HepG2 (cell line): ENCODE measurements around the gene CARD9. TPM values are rescaled to one million over a fixed set of nuclear protein-coding genes. Genes with fewer than 3 reads are reported as not detected.
A peak's percentile ranks its signal among the peaks of the same experiment; 100 is the strongest.

Source experiments
- BHLHE40 ChIP-seq: IDR thresholded peaks from 2 replicates; pipeline ENCODE4 v1.6.1; 2011; ENCODE audit warnings: low read length, improper control_type of control experiment
- CBFB ChIP-seq: sonication (generic); formaldehyde crosslinking; IDR thresholded peaks from 2 replicates; pipeline ENCODE4 v1.4.0; 2020; ENCODE audit warnings: missing genetic modification reagents
- CREBL2 ChIP-seq: sonication (generic); formaldehyde crosslinking; IDR thresholded peaks from 2 replicates; pipeline ENCODE4 v1.8.1; 2023; ENCODE audit warnings: missing genetic modification reagents, mild to moderate bottlenecking, borderline replicate concordance
- ESRRA ChIP-seq: sonication (generic); formaldehyde crosslinking; IDR thresholded peaks from 2 replicates; pipeline ENCODE4 v1.5.1; 2020; ENCODE audit warnings: mild to moderate bottlenecking, low read depth, missing genetic modification reagents
- GATAD2A ChIP-seq: IDR thresholded peaks from 2 replicates; pipeline ENCODE4 v1.6.1; 2016
- HDAC1 ChIP-seq: sonication (generic); formaldehyde crosslinking; IDR thresholded peaks from 2 replicates; pipeline ENCODE4 v1.5.1; 2020; ENCODE audit warnings: mild to moderate bottlenecking, missing genetic modification reagents
- KAT7 ChIP-seq: IDR thresholded peaks from 2 replicates; pipeline ENCODE4 v1.6.1; 2018; ENCODE audit warnings: borderline replicate concordance, missing compliant biosample characterization
- KMT2A ChIP-seq: sonication (generic); formaldehyde crosslinking; IDR thresholded peaks from 2 replicates; pipeline ENCODE4 v1.4.0; 2020; ENCODE audit warnings: missing genetic modification reagents
- MIER2 ChIP-seq: IDR thresholded peaks from 2 replicates; pipeline ENCODE4 v1.6.1; 2016; ENCODE audit warnings: missing biosample characterization, missing genetic modification reagents
- NFRKB ChIP-seq: fragments of 450-650 bp; IDR thresholded peaks from 2 replicates; pipeline ENCODE4 v1.6.1; 2017
- POLR2A ChIP-seq, 2 experiments: IDR thresholded peaks; 2 replicates each; pipeline ENCODE4 v1.6.1; 2011; ENCODE audit warnings: low read depth in 2 of 2, low read length in 2 of 2, mild to moderate bottlenecking in 1 of 2, moderate library complexity in 1 of 2; ENCODE audit not compliant: insufficient read depth in 1 of 2
- RCOR2 ChIP-seq: IDR thresholded peaks from 2 replicates; pipeline ENCODE4 v1.6.1; 2016; ENCODE audit warnings: missing biosample characterization, missing genetic modification reagents
- RELA ChIP-seq: sonication (generic); formaldehyde crosslinking; IDR thresholded peaks from 2 replicates; pipeline ENCODE4 v1.4.0; 2020; ENCODE audit warnings: missing genetic modification reagents
- REST ChIP-seq, 2 experiments: IDR thresholded peaks; 2 replicates each; pipeline ENCODE4 v1.6.1; 2011 to 2012; ENCODE audit warnings: low read length in 2 of 2, borderline replicate concordance in 1 of 2, low read depth in 1 of 2, mild to moderate bottlenecking in 1 of 2, moderate library complexity in 1 of 2
- SAP130 ChIP-seq: IDR thresholded peaks from 2 replicates; pipeline ENCODE4 v1.6.1; 2016; ENCODE audit warnings: low read depth
- SIN3B ChIP-seq: fragments of 150-350 bp; IDR thresholded peaks from 2 replicates; pipeline ENCODE4 v1.6.1; 2014; ENCODE audit warnings: low read length
- SIX4 ChIP-seq: sonication (generic); formaldehyde crosslinking; IDR thresholded peaks from 2 replicates; pipeline ENCODE4 v1.4.0; 2020; ENCODE audit warnings: missing genetic modification reagents
- STAT5B ChIP-seq: sonication (generic); formaldehyde crosslinking; IDR thresholded peaks from 2 replicates; pipeline ENCODE4 v1.4.0; 2020; ENCODE audit warnings: missing genetic modification reagents
- ZNF678 ChIP-seq: sonication (generic); formaldehyde crosslinking; IDR thresholded peaks from 2 replicates; pipeline ENCODE4 v1.4.0; 2020; ENCODE audit warnings: mild to moderate bottlenecking, missing genetic modification reagents
- ZNF788 ChIP-seq: sonication (generic); formaldehyde crosslinking; IDR thresholded peaks from 2 replicates; pipeline ENCODE4 v1.5.0; 2020; ENCODE audit warnings: mild to moderate bottlenecking, missing genetic modification reagents, borderline replicate concordance
- polyA plus RNA-seq, 8 experiments: library from polyadenylated mRNA; depleted of rRNA in 3 of 8; stranded (reverse) in 7 of 8; unstranded in 1 of 8; fragments of >200 nt; fragmentation: Illumina TruSeq in 4 of 8; extraction: Trizol in 4 of 8; gene quantifications; 2 replicates each; pipeline versions ENCODE4 v1.2.1 to v1.2.3, GENCODE V29; 2011 to 2016; ENCODE audit warnings: low read depth in 4 of 8, missing spikeins in 1 of 8, mixed read lengths in 1 of 8; ENCODE audit not compliant: insufficient read depth in 1 of 8
- total RNA-seq, 5 experiments: library from RNA; depleted of rRNA; stranded (reverse); fragments of >200 nt; fragmentation: Illumina TruSeq; extraction: Trizol; gene quantifications; 2 replicates each; pipeline ENCODE4 v1.2.3, GENCODE V29; 2016; ENCODE audit warnings: low read depth in 1 of 5
- TF ChIP-seq, protein P1 (sequence below): IDR thresholded peaks from 2 replicates; pipeline ENCODE4 v1.6.1; 2018; ENCODE audit warnings: missing genetic modification reagents
- TF ChIP-seq, protein P2 (sequence below): sonication (generic); formaldehyde crosslinking; conservative IDR thresholded peaks from 2 replicates; pipeline ENCODE4 v1.8.0; 2022; ENCODE audit warnings: low read depth, missing genetic modification reagents
- TF ChIP-seq, protein P3 (sequence below): conservative IDR thresholded peaks from 2 replicates; pipeline ENCODE4 v1.6.1; 2018; ENCODE audit warnings: missing genetic modification reagents

The CARD9 gene
- total and polyA plus RNA-seq, 2 of the 13 experiments (the other 11 are each of a cell fraction or from before 2014, with no cell fraction given), result 3.3 to 7.4 TPM

- TF ChIP-seq REST (IDR thresholded peaks at IDR 0.05; ENCODE audit: borderline replicate concordance in 1 of 2, low read depth in 1 of 2, low read length in 2 of 2) (peak in 1 of 2 experiments; percentile 49; a peak in 1 of 4 replicates), CBFB (CRISPR knock-in tag) (peak; percentile 90), CREBL2 (CRISPR knock-in tag) (0 out of 2 replicates have a peak, but pooled peaks have one; percentile 44), ZNF788 (CRISPR knock-in tag) (peak; percentile 91), KAT7 (CRISPR knock-in tag) (peak; percentile 94), SAP130 (peak; percentile 95), HDAC1 (CRISPR knock-in tag) (peak; percentile 94), STAT5B (no peak), SIX4 (CRISPR knock-in tag) (0 out of 2 replicates have a peak, but pooled peaks have one; percentile 29), SIN3B (peak; percentile 92), KMT2A (CRISPR knock-in tag) (peak; percentile 88), RELA (CRISPR knock-in tag) (no peak), POLR2A (IDR thresholded peaks at IDR 0.05; ENCODE audit: insufficient read depth in 1 of 2, low read depth in 2 of 2, low read length in 2 of 2) (peak; percentile 86 to 98), RCOR2 (no peak), GATAD2A (CRISPR knock-in tag) (peak; percentile 37; the same call in 1 of the 2 replicates), ESRRA (0 out of 2 replicates have a peak, but pooled peaks have one; percentile 16), MIER2 (no peak), BHLHE40 (0 out of 2 replicates have a peak, but pooled peaks have one; percentile 56), NFRKB (no peak), ZNF678 (CRISPR knock-in tag) (no peak)
- TF ChIP-seq, protein P1, sequence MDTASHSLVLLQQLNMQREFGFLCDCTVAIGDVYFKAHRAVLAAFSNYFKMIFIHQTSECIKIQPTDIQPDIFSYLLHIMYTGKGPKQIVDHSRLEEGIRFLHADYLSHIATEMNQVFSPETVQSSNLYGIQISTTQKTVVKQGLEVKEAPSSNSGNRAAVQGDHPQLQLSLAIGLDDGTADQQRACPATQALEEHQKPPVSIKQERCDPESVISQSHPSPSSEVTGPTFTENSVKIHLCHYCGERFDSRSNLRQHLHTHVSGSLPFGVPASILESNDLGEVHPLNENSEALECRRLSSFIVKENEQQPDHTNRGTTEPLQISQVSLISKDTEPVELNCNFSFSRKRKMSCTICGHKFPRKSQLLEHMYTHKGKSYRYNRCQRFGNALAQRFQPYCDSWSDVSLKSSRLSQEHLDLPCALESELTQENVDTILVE (CRISPR knock-in tag), result peak; percentile 92
- TF ChIP-seq, protein P2, sequence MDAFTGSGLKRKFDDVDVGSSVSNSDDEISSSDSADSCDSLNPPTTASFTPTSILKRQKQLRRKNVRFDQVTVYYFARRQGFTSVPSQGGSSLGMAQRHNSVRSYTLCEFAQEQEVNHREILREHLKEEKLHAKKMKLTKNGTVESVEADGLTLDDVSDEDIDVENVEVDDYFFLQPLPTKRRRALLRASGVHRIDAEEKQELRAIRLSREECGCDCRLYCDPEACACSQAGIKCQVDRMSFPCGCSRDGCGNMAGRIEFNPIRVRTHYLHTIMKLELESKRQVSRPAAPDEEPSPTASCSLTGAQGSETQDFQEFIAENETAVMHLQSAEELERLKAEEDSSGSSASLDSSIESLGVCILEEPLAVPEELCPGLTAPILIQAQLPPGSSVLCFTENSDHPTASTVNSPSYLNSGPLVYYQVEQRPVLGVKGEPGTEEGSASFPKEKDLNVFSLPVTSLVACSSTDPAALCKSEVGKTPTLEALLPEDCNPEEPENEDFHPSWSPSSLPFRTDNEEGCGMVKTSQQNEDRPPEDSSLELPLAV, result 0 out of 2 replicates have a peak, but pooled peaks have one; percentile 26
- TF ChIP-seq, protein P3, sequence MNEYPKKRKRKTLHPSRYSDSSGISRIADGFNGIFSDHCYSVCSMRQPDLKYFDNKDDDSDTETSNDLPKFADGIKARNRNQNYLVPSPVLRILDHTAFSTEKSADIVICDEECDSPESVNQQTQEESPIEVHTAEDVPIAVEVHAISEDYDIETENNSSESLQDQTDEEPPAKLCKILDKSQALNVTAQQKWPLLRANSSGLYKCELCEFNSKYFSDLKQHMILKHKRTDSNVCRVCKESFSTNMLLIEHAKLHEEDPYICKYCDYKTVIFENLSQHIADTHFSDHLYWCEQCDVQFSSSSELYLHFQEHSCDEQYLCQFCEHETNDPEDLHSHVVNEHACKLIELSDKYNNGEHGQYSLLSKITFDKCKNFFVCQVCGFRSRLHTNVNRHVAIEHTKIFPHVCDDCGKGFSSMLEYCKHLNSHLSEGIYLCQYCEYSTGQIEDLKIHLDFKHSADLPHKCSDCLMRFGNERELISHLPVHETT, result peak; percentile 92; the same call in 1 of the 2 replicates
Measured at GRCh38 chr9:136410500-136411287, 37.2 kb upstream of the CARD9 start, which contains the start of the genes ENTR1 and PMPCA (continued).
